Measurements from ENCODE around the gene PRRG1.
"Not testable (repeated sequence)": the region's sequence is repeated elsewhere in the genome, so short reads cannot be mapped to it uniquely, and the experiment has no call there.

Gene PRRG1

GRCh38 chrX:37434362-37434761, 85.2 kb downstream of the PRRG1 start:
- Histone ChIP-seq H3K4me3 (ENCODE audit: low read length) (no peak overlapping the region), H3K36me3 (ENCODE audit: control insufficient read depth, low read depth, low read length) (no peaks in the 10 kb centered on the region), H3K9ac (ENCODE audit: low read length) (no peak overlapping the region), H3K27me3 (ENCODE audit: control insufficient read depth, insufficient read depth, low read length) (no peaks in the 10 kb centered on the region), H3K4me1 (ENCODE audit: control insufficient read depth, low read depth, low read length) (peaks cover 6% of the 10 kb centered on the region), H3K9me3 (ENCODE audit: control insufficient read depth, low read depth, low read length) (peaks cover 13% of the 10 kb centered on the region), H3K27ac (ENCODE audit: low read length) (no peak overlapping the region)

- H3K27me3 ChIP-seq (ENCODE audit: control insufficient read depth, insufficient read depth, low read length) = no peaks in the 10 kb centered on the region
- H3K9me3 ChIP-seq (ENCODE audit: control insufficient read depth, low read depth, low read length) = peaks cover 13% of the 10 kb centered on the region
- H3K4me3 ChIP-seq (ENCODE audit: low read length) = no peak overlapping the region
- H3K27ac ChIP-seq (ENCODE audit: low read length) = no peak overlapping the region
- H3K4me1 ChIP-seq (ENCODE audit: control insufficient read depth, low read depth, low read length) = peaks cover 6% of the 10 kb centered on the region
- no peaks in the 10 kb centered on the region for H3K36me3 ChIP-seq (ENCODE audit: control insufficient read depth, low read depth, low read length)
- H3K9ac ChIP-seq (ENCODE audit: low read length) = no peak overlapping the region
These were observed 88.0 kb downstream of the PRRG1 start for GRCh38 chrX:37437160-37437559.

DNA sequence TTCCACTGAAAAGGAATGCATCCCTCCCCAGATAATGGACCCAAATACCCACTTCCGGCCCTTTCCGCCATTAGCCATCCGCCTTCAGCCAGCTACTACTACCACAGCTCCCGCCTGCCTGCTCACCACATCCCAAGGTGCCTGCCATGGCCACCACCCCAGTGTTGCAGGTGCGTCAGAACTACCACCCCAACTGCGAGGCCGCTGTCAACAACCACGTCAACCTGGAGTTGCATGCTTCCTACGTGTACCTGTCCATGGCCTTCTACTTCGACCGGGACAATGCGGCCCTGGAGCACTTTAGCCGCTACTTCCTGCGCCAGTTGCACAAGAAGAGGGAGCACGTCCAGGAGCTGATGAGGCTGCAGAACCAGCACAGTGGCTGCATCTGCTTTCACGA, 92.2 kb downstream of the PRRG1 start:
- H3K36me3 ChIP-seq (ENCODE audit: control insufficient read depth, low read depth, low read length) = no peaks in the 10 kb centered on the region
- H3K27ac ChIP-seq (ENCODE audit: low read length) = no peak overlapping the region
- no peaks in the 10 kb centered on the region for H3K27me3 ChIP-seq (ENCODE audit: control insufficient read depth, insufficient read depth, low read length)
- peaks cover 11% of the 10 kb centered on the region for H3K9me3 ChIP-seq (ENCODE audit: control insufficient read depth, low read depth, low read length)
- no peak overlapping the region for H3K9ac ChIP-seq (ENCODE audit: low read length)
- H3K4me1 ChIP-seq (ENCODE audit: control insufficient read depth, low read depth, low read length) = no peaks in the 10 kb centered on the region
- H3K4me3 ChIP-seq (ENCODE audit: low read length) = no peak overlapping the region

- Histone ChIP-seq H3K27me3 (ENCODE audit: control insufficient read depth, insufficient read depth, low read length) (no peaks in the 10 kb centered on the region), H3K9ac (ENCODE audit: low read length) (no peak overlapping the region), H3K36me3 (ENCODE audit: control insufficient read depth, low read depth, low read length) (no peaks in the 10 kb centered on the region), H3K4me3 (ENCODE audit: low read length) (no peak overlapping the region), H3K9me3 (ENCODE audit: control insufficient read depth, low read depth, low read length) (peaks cover 26% of the 10 kb centered on the region), H3K4me1 (ENCODE audit: control insufficient read depth, low read depth, low read length) (no peaks in the 10 kb centered on the region), H3K27ac (ENCODE audit: low read length) (no peak overlapping the region)
These were observed 96.0 kb downstream of the PRRG1 start for GRCh38 chrX:37445182-37445581.

DNA sequence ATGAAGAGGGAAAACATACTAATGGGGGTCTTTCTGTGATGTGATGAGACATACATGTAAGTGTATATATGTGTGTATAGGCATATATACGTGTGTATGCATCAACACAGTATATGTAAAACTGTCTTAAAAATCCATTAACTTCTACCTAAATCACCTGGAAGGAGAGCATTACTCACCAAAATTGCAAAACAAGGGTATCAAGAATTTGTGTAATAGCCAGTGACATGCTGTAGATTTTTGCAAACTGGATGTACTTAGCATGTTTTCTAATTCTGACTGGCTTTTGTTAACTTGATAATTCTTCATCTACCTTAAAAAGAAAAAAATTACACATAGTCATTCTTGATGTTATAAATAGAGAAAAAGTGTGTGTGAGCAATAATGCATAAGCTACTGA, 104.7 kb downstream of the PRRG1 start:
- peaks cover 9% of the 10 kb centered on the region for H3K9me3 ChIP-seq (ENCODE audit: control insufficient read depth, low read depth, low read length)
- no peaks in the 10 kb centered on the region for H3K36me3 ChIP-seq (ENCODE audit: control insufficient read depth, low read depth, low read length)
- H3K27me3 ChIP-seq (ENCODE audit: control insufficient read depth, insufficient read depth, low read length) = no peaks in the 10 kb centered on the region
- H3K9ac ChIP-seq (ENCODE audit: low read length) = no peak overlapping the region
- H3K4me3 ChIP-seq (ENCODE audit: low read length) = no peak overlapping the region
- peaks cover 8% of the 10 kb centered on the region for H3K4me1 ChIP-seq (ENCODE audit: control insufficient read depth, low read depth, low read length)
- H3K27ac ChIP-seq (ENCODE audit: low read length) = no peak overlapping the region

DNA sequence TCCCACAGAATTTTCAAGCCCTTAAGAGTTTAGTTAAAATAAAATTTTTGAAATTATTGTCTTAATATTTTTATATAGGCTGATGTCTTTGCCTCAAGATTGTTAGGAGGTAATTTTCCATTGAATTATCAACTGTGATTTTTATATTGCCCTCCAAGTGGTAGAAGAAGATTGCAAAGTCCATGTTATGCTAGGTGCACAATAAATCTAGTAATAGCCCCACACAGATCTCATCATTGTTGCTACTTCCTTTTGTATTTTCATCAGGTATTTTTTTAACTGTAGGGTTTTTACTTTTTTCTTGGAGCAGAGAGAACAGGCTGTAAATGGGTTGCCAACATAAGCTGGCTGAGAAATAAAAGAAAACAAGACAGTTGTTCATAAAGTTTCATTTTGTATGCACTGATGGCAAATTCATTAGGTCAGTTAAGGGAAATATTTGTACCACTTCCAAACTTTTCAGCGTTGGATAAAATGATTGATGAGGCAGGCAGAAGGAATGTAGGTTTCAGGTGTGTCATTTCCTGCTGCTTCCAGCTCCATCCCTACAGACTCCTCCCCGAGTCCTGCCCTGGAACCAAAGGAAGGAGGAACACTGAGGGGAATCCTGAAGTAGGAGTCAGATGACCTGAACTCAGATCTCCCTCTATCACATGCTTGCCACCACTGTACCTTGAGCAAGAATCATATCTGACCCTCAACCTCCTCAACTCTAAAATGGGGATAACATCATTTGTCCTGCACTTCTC, 105.5 kb downstream of the PRRG1 start:
- peaks cover 8% of the 10 kb centered on the region for H3K4me1 ChIP-seq (ENCODE audit: control insufficient read depth, low read depth, low read length)
- no peaks in the 10 kb centered on the region for H3K36me3 ChIP-seq (ENCODE audit: control insufficient read depth, low read depth, low read length)
- peaks cover 3% of the 10 kb centered on the region for H3K9me3 ChIP-seq (ENCODE audit: control insufficient read depth, low read depth, low read length)
- H3K27ac ChIP-seq (ENCODE audit: low read length) = no peak overlapping the region
- no peak overlapping the region for H3K9ac ChIP-seq (ENCODE audit: low read length)
- no peak overlapping the region for H3K4me3 ChIP-seq (ENCODE audit: low read length)
- no peaks in the 10 kb centered on the region for H3K27me3 ChIP-seq (ENCODE audit: control insufficient read depth, insufficient read depth, low read length)

DNA sequence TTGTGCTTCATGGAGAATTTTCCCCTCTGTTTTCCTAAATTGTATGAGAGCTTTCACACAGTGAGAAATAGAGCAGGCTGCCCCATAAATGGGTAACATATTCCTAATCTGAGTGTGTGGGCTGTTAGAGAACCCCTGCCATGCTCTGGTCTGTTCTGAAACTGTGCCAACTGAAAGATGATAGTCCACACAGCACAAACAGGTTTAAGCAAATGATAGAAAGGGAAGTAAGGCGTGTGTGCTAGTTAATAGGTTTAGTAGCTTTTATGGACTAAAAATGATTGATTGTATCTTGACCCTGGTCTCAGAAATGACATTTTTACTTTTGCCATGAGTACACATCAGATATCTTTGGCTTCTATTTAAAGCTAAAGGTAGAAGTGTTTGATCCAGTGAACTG, 106.2 kb downstream of the PRRG1 start:
- Histone ChIP-seq H3K27ac (ENCODE audit: low read length) (no peak overlapping the region), H3K9ac (ENCODE audit: low read length) (no peak overlapping the region)

GRCh38 chrX:37460285-37460684, 111.1 kb downstream of the PRRG1 start:
- not testable (repeated sequence) for H3K4me3 ChIP-seq (ENCODE audit: low read length); H3K27me3 ChIP-seq (ENCODE audit: control insufficient read depth, insufficient read depth, low read length); H3K36me3 ChIP-seq (ENCODE audit: control insufficient read depth, low read depth, low read length); H3K9ac ChIP-seq (ENCODE audit: low read length); H3K27ac ChIP-seq (ENCODE audit: low read length); H3K9me3 ChIP-seq (ENCODE audit: control insufficient read depth, low read depth, low read length); H3K4me1 ChIP-seq (ENCODE audit: control insufficient read depth, low read depth, low read length)

More for the DNA sequence above, 106.2 kb downstream of the PRRG1 start:
- H3K27me3 ChIP-seq (ENCODE audit: control insufficient read depth, insufficient read depth, low read length) = no peaks in the 10 kb centered on the region
- H3K4me3 ChIP-seq (ENCODE audit: low read length) = no peak overlapping the region
- no peaks in the 10 kb centered on the region for H3K36me3 ChIP-seq (ENCODE audit: control insufficient read depth, low read depth, low read length)
- peaks cover 8% of the 10 kb centered on the region for H3K4me1 ChIP-seq (ENCODE audit: control insufficient read depth, low read depth, low read length)
- H3K9me3 ChIP-seq (ENCODE audit: control insufficient read depth, low read depth, low read length) = peaks cover 3% of the 10 kb centered on the region

DNA sequence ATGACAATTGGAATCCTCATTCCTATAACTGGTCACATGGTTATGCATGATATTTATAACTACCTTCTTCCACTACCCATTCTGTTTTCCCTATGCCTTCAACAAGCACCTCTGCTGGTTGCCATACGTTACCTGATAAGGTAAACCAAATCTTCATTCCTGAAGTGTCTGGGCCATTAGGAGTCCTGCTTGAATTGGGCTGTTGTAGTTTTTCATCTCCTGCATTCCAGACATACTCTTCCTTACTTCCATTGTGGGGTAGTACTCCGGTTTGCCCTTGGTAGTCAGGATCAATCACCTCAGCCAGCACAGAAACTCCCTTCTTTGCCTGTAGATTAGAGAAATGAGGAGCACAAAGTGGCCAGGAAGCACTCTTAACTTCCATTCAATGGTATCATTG, 113.2 kb downstream of the PRRG1 start:
- no peaks in the 10 kb centered on the region for H3K4me1 ChIP-seq (ENCODE audit: control insufficient read depth, low read depth, low read length)
- peaks cover 5% of the 10 kb centered on the region for H3K9me3 ChIP-seq (ENCODE audit: control insufficient read depth, low read depth, low read length)

GRCh38 chrX:37468124-37468739, 119.1 kb downstream of the PRRG1 start:
- peaks cover 10% of the 10 kb centered on the region for H3K9me3 ChIP-seq (ENCODE audit: control insufficient read depth, low read depth, low read length)
- H3K4me3 ChIP-seq (ENCODE audit: low read length) = peak overlapping the region; percentile 2
- H3K9ac ChIP-seq (ENCODE audit: low read length) = no peak overlapping the region
- no peaks in the 10 kb centered on the region for H3K27me3 ChIP-seq (ENCODE audit: control insufficient read depth, insufficient read depth, low read length)
- H3K27ac ChIP-seq (ENCODE audit: low read length) = no peak overlapping the region
- H3K36me3 ChIP-seq (ENCODE audit: control insufficient read depth, low read depth, low read length) = no peaks in the 10 kb centered on the region
- peaks cover 15% of the 10 kb centered on the region for H3K4me1 ChIP-seq (ENCODE audit: control insufficient read depth, low read depth, low read length)

More for the DNA sequence above, 113.2 kb downstream of the PRRG1 start:
- H3K27me3 ChIP-seq (ENCODE audit: control insufficient read depth, insufficient read depth, low read length) = no peaks in the 10 kb centered on the region
- no peak overlapping the region for H3K4me3 ChIP-seq (ENCODE audit: low read length)
- H3K36me3 ChIP-seq (ENCODE audit: control insufficient read depth, low read depth, low read length) = no peaks in the 10 kb centered on the region
- no peak overlapping the region for H3K9ac ChIP-seq (ENCODE audit: low read length)
- H3K27ac ChIP-seq (ENCODE audit: low read length) = no peak overlapping the region

- Histone ChIP-seq H3K27me3 (ENCODE audit: control insufficient read depth, insufficient read depth, low read length) (no peaks in the 10 kb centered on the region), H3K4me1 (ENCODE audit: control insufficient read depth, low read depth, low read length) (peaks cover 15% of the 10 kb centered on the region), H3K27ac (ENCODE audit: low read length) (no peak overlapping the region), H3K9ac (ENCODE audit: low read length) (no peak overlapping the region), H3K36me3 (ENCODE audit: control insufficient read depth, low read depth, low read length) (no peaks in the 10 kb centered on the region), H3K4me3 (ENCODE audit: low read length) (no peak overlapping the region), H3K9me3 (ENCODE audit: control insufficient read depth, low read depth, low read length) (peaks cover 10% of the 10 kb centered on the region)
These were observed 121.5 kb downstream of the PRRG1 start for GRCh38 chrX:37470711-37471110.

DNA sequence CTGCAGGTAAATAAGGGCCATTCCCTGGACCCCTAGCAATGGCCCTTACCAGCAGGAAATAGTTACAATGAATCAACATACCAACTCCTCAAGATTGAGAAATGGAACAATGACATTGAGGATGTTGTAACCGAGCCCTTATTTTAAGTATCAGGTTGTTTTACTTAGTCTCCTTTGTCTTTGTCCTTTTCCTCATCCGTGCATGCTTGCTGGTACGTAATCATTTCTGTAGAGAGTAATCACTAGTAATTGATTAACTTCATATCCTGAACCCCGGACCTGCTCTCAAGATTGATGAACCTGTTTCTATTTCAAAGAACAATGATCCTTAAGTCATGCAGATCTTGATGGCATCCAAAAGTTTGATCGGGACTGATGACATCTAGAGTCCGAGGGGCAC, 123.7 kb downstream of the PRRG1 start:
- no peaks in the 10 kb centered on the region for H3K36me3 ChIP-seq (ENCODE audit: control insufficient read depth, low read depth, low read length)
- H3K4me3 ChIP-seq (ENCODE audit: low read length) = no peak overlapping the region
- H3K9ac ChIP-seq (ENCODE audit: low read length) = no peak overlapping the region
- no peak overlapping the region for H3K27ac ChIP-seq (ENCODE audit: low read length)
- H3K9me3 ChIP-seq (ENCODE audit: control insufficient read depth, low read depth, low read length) = peaks cover 5% of the 10 kb centered on the region
- no peaks in the 10 kb centered on the region for H3K27me3 ChIP-seq (ENCODE audit: control insufficient read depth, insufficient read depth, low read length)
- peaks cover 31% of the 10 kb centered on the region for H3K4me1 ChIP-seq (ENCODE audit: control insufficient read depth, low read depth, low read length)

Data from iPS-18a (cell line).